BLaER1 treated with 17β-estradiol and CSF1 and Interleukin-3, amounts not matched to agents 10 nM and 100 nM (cell line): ENCODE data around the gene SAA1.

Source experiments
- H3K27ac ChIP-seq, 11 experiments: shearing (Covaris generic); formaldehyde crosslinking; 2 replicates each; pipeline ENCODE4 v1.8.1; 2022
- H3K27me3 ChIP-seq, 11 experiments: shearing (Covaris generic); formaldehyde crosslinking; 2 replicates each; pipeline ENCODE4 v1.8.1; 2022
- H3K36me3 ChIP-seq, 11 experiments: shearing (Covaris generic); formaldehyde crosslinking; 2 replicates each; pipeline ENCODE4 v1.8.1; 2022
- H3K4me1 ChIP-seq, 10 experiments: shearing (Covaris generic); formaldehyde crosslinking; 2 replicates each; pipeline ENCODE4 v1.8.1; 2022
- H3K4me2 ChIP-seq, 11 experiments: shearing (Covaris generic); formaldehyde crosslinking; 2 replicates each; pipeline ENCODE4 v1.8.1; 2022
- H3K4me3 ChIP-seq, 10 experiments: shearing (Covaris generic); formaldehyde crosslinking; 2 replicates each; pipeline ENCODE4 v1.8.1; 2022
- H3K9ac ChIP-seq, 11 experiments: shearing (Covaris generic); formaldehyde crosslinking; 2 replicates each; pipeline ENCODE4 v1.8.1; 2022
- H3K9me3 ChIP-seq, 11 experiments: shearing (Covaris generic); formaldehyde crosslinking; replicated peaks in 1 of 11; 2 replicates each; pipeline ENCODE4 v1.8.1; 2022
- H4K20me1 ChIP-seq, 11 experiments: shearing (Covaris generic); formaldehyde crosslinking; 2 replicates each; pipeline ENCODE4 v1.8.1; 2022
- Cebpa-rat ChIP-seq, 11 experiments: shearing (Covaris generic); IDR thresholded peaks; 2 replicates each; pipeline ENCODE4 v1.8.1; 2022

The SAA1 gene

GRCh38 chr11:18313965-18314763 is 48.1 kb downstream of the SAA1 start:
- H3K27me3 ChIP-seq, result no peaks in the 10 kb centered on the region
- no peaks in the 10 kb centered on the region for H3K9me3 ChIP-seq
- peaks cover 0 to 67% (median 19%) of the 10 kb centered on the region in 10 experiments; a peak in 13 of 20 replicates for H3K4me1 ChIP-seq
- no peak overlapping the region for H3K4me3 ChIP-seq
- peaks cover 52 to 100% (median 86%) of the 10 kb centered on the region in 11 experiments for H3K36me3 ChIP-seq
- H3K4me2 ChIP-seq, result peak overlapping the region in 4 of 11 experiments; percentile 6 to 79 (median 41); a peak in 6 of 22 replicates
- H3K27ac ChIP-seq, result peak overlapping the region in 1 of 11 experiments; percentile 64; a peak in 2 of 22 replicates
- no peak for TF ChIP-seq Cebpa-rat (IDR thresholded peaks at IDR 0.05)
- H4K20me1 ChIP-seq, result peaks cover 0 to 84% (median 41%) of the 10 kb centered on the region in 11 experiments; a peak in 16 of 22 replicates
- H3K9ac ChIP-seq, result no peak overlapping the region

DNA sequence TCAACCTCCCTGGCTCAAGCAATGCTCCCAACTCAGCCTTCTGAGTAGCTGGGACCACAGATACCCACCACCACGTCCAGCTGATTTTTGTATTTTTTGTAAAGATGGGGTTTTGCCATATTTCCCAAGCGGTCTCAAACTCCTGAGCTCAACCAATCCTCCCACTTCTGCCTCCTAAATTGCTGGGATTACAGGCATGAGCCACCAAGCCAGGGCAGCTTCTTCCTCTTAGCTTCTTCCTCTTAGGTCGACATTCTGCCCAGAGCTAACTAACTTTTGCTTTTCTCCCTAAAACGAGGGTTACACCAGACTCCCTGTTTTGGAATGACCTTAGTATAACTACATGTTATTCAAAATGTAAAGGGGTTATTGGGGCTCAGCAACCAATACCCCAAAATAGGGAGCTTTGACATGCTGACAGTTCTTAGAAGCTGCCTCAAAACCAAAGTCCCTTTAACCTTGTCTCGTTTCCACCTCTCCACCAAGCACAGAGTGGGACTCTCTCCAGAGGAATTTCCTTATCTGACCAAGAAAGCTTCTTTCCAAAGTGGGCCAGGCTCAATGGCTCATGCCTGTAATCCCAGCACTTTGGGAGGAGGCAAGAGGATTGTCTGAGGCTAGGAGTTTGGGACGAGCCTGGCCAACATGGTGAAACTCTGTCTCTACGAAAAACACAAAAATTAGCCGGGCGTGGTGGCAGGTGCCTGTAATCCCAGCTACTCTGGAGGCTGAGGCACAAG is 48.9 kb downstream of the SAA1 start:
- Histone ChIP-seq H3K4me1 (peaks cover under 1 to 75% (median 27%) of the 10 kb centered on the region in 10 experiments; a peak in 18 of 20 replicates), H3K9ac (peak overlapping the region in 1 of 11 experiments; percentile 41; a peak in 3 of 22 replicates), H4K20me1 (peaks cover 0 to 85% (median 41%) of the 10 kb centered on the region in 11 experiments; a peak in 16 of 22 replicates), H3K27ac (peak overlapping the region in 3 of 11 experiments; percentile 11 to 50 (median 13); a peak in 2 of 22 replicates), H3K4me2 (peak overlapping the region in 3 of 11 experiments; percentile 6 to 79 (median 61); a peak in 6 of 22 replicates), H3K27me3 (no peaks in the 10 kb centered on the region), H3K4me3 (no peak overlapping the region), H3K9me3 (no peaks in the 10 kb centered on the region), H3K36me3 (peaks cover 44 to 100% (median 78%) of the 10 kb centered on the region in 11 experiments)
- TF ChIP-seq Cebpa-rat (IDR thresholded peaks at IDR 0.05), result no peak

GRCh38 chr11:18315893-18316292 is 49.8 kb downstream of the SAA1 start:
- no peak overlapping the region for H3K4me3 ChIP-seq
- H3K36me3 ChIP-seq, result peaks cover 34 to 92% (median 69%) of the 10 kb centered on the region in 11 experiments
- H3K9ac ChIP-seq, result no peak overlapping the region
- peaks cover 10 to 80% (median 35%) of the 10 kb centered on the region in 10 experiments for H3K4me1 ChIP-seq
- TF ChIP-seq Cebpa-rat (IDR thresholded peaks at IDR 0.05), result no peak
- H3K4me2 ChIP-seq, result peak overlapping the region in 2 of 11 experiments; percentile 61 to 79; a peak in 1 of 22 replicates
- H4K20me1 ChIP-seq, result peaks cover 0 to 86% (median 33%) of the 10 kb centered on the region in 11 experiments; a peak in 16 of 22 replicates
- H3K27me3 ChIP-seq, result no peaks in the 10 kb centered on the region
- no peaks in the 10 kb centered on the region for H3K9me3 ChIP-seq
- no peak overlapping the region for H3K27ac ChIP-seq

DNA sequence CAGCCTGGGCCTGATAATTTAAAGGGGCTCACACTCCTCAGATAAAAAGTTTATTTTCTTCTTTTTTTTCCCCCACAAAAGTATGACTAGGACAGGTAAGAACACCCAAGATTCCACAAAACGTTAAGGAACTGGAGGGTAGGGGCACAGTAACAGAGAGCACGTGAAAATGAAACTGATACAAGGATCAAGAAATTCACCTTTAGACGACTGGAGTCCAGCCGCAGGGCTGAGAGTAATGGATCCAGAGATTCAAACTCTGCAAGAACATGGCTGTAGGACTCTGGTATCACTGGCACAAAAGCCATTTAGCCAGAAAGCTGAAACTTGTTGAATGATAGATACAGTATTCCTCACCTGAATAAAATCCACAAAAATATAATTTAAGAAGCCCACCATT is 51.5 kb downstream of the SAA1 start:
- peaks cover 13 to 64% (median 27%) of the 10 kb centered on the region in 10 experiments for H3K4me1 ChIP-seq
- H3K9me3 ChIP-seq, result no peaks in the 10 kb centered on the region
- no peak overlapping the region for H3K27ac ChIP-seq
- no peak overlapping the region for H3K9ac ChIP-seq
- no peak for TF ChIP-seq Cebpa-rat (IDR thresholded peaks at IDR 0.05)
- no peaks in the 10 kb centered on the region for H3K27me3 ChIP-seq
- peaks cover 22 to 75% (median 53%) of the 10 kb centered on the region in 11 experiments for H3K36me3 ChIP-seq
- peaks cover 0 to 75% (median 28%) of the 10 kb centered on the region in 11 experiments; a peak in 16 of 22 replicates for H4K20me1 ChIP-seq
- no peak overlapping the region for H3K4me2 ChIP-seq
- no peak overlapping the region for H3K4me3 ChIP-seq
